AG08395 (cell line): ENCODE data around the gene GNB5.
"Not testable (repeated sequence)": the region's sequence is repeated elsewhere in the genome, so short reads cannot be mapped to it uniquely, and the experiment has no call there.

Experiments
- DNase-seq: peaks from one replicate; pipeline ENCODE4 v3.0.0; 2012; ENCODE audit warnings: mixed read lengths, low spot score

The GNB5 gene

DNA sequence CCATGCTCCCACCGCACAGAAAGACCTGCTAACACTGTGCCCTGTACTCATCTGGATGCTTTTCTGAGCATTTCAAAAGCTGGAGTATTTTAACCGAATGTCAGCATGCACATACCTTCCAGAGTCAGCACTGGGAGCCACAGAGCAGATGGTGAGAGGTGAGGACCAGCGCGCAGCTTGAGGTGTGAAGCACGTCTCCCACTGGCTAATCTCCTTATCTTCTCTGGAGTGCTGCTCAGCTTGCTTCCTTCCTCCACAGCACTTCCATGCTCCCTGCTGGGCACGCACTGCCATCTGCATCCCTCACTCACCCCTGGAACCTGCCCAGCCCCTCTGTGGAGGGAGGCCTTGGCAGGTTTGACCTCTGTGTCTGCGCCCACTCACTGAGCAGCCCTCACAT lies at the start of gene GNB5:
TSS of gene GNB5 (minus strand) at position 186 of the 400 bp plus-strand sequence. CDS start 6,716 bp downstream, outside the sequence.
- DNase-seq, result no peak

- DNase-seq, result no peak
Observed at GRCh38 chr15:52240166-52240565, 49.0 kb upstream of the GNB5 start.

GRCh38 chr15:52238989-52239525 lies 47.9 kb upstream of the GNB5 start:
- not testable (repeated sequence) for DNase-seq

GRCh38 chr15:52238149-52238548 lies 47.0 kb upstream of the GNB5 start:
- no peak for DNase-seq

DNA sequence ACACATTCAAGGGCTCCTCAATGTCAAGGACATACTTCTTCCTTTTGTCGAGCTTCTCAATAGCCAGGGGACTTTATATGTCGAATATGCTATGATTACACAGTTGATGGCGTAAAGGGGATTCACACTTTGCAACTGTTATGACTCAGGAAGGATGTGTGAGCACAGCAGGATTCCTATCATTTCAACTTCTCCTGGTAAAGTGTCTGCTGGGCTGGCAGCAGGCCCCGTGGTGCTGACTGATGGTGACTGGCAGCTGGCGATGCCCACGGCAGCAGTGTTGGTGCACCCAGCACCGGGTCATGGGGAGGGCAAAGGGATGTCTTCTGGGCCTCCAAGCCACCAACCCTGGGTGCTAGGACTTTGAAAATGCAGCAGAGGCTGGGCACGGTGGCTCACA lies 44.8 kb upstream of the GNB5 start:
- DNase-seq, result peak; percentile 15

GRCh38 chr15:52234596-52235541 lies 43.7 kb upstream of the GNB5 start:
- no peak for DNase-seq

GRCh38 chr15:52233405-52233804 lies 42.2 kb upstream of the GNB5 start:
- peak; percentile 29 for DNase-seq

GRCh38 chr15:52232327-52232726 lies 41.1 kb upstream of the GNB5 start:
- DNase-seq, result no peak

DNA sequence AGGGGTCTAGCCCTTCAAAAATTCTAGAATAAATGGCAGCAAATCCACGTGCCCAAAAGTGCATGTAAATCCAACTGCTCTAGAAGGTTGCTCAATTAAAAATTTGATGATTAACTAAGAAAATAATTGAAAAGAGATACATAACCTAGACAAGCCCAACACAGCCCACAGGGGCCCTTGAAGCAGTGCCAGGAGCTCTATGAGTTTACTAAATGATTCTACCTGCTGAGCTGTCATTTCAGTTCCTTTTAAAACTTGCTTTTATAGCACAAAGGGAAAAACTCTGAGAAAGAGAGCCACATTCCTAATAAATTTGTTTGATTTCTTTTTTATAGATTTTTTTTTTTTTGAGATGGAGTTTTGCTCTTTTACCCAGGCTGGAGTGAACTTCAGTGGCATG lies 38.9 kb upstream of the GNB5 start:
- no peak for DNase-seq

DNA sequence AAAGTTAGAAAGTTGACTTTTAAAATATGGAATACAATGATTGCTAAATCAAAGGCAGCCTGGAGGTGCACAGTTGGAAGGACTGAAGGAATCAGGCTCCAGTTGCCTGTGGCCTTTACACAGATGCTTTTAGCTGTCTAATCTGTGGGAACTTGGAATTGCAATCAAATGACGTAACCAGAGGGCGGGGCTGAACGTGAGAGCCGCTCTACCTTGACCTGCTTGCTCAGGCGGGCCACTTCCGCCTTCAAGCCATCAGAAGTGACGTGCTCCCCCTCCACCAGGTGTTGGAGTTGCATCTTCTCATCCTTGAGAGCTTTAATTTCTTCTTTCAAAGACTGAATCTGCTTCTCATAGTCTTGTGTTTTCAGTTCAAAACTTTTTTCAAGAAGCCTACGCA lies 37.7 kb upstream of the GNB5 start:
- DNase-seq, result no peak

DNA sequence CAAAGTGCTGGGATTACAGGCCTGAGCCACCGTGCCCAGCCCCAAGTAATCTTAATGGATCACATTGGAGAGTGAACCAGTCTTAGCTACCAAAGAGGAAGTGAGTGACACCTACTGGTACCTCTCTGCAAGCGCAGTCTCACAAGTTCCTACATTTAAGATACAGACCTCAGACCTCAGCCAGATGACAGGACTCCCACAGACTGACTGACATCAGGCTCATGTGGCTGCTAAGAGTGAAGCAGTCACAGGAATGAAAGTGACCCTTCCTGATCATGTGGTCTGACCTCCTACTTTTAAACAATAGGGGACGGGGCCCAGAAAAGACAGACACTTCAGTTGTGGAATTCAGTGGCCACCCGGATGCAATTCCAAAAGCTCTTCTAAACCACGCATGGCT lies 36.3 kb upstream of the GNB5 start:
- DNase-seq, result peak; percentile 84

DNA sequence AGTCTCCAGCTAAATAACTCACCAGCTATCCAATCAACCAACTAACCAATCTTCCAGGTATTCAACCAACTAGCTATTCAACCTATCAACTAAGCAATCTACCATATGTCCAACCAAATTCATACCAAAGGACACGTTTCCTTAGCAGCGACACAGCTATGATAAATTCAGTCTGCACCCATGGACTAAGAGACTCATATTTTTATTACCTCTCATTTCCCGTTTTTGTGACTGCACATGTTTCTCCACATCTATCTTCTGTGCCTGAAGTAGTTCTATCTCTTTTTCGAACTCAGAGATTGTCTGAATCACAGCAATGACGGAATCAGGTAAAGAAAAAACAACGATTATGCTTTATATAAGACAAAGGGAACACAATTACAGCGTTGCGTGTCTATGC lies 34.0 kb upstream of the GNB5 start:
- DNase-seq, result no peak

GRCh38 chr15:52224211-52224610 lies 33.0 kb upstream of the GNB5 start:
- no peak for DNase-seq

GRCh38 chr15:52221730-52222129 lies 30.5 kb upstream of the GNB5 start:
- DNase-seq, result no peak

GRCh38 chr15:52220937-52221660 lies 29.9 kb upstream of the GNB5 start:
- DNase-seq, result no peak

GRCh38 chr15:52220251-52220650 lies 29.1 kb upstream of the GNB5 start:
- DNase-seq, result no peak

GRCh38 chr15:52218816-52219215 lies 27.6 kb upstream of the GNB5 start:
- no peak for DNase-seq

- DNase-seq, result no peak
Observed at GRCh38 chr15:52218371-52218770, 27.2 kb upstream of the GNB5 start.

DNA sequence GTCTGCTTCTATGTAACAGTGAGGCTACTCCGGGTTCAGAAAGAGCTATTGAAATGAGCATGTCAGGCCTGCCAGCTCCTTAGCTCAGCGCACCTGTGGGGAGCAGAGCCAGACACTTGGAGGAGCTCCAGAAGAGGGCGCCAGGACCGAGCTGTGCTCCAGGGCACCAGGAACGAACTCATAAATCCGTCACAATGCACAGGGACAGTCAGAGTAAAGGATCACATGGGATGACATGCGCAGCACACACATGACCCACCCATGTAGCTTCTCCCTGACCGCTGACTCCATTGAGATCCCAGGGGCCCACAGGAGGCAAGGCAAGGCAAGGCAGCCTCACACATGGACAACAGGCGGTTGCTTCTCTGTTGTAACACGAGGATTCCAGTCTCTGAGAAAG lies 26.0 kb upstream of the GNB5 start:
- DNase-seq, result no peak

DNA sequence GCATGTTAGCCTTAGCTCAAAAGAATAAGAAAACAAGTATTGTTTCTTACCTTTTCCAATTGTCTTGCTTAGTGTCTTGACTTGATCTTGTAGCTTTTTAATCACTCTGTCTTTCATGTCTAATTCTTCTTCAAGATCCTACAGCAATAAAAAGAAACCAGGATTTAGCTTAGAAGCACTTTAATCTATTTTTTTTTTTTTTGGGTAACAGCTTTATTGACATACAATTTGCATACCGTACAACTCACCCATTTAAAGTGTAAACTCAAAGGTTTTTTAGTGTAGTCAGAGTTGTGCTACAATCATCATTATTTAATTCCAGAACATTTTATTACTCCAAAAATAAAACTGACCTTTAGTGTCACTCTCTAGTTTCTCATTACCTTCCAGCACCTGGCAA lies 23.4 kb upstream of the GNB5 start:
- no peak for DNase-seq

- no peak for DNase-seq
Observed at GRCh38 chr15:52213206-52213605, 22.0 kb upstream of the GNB5 start.

DNA sequence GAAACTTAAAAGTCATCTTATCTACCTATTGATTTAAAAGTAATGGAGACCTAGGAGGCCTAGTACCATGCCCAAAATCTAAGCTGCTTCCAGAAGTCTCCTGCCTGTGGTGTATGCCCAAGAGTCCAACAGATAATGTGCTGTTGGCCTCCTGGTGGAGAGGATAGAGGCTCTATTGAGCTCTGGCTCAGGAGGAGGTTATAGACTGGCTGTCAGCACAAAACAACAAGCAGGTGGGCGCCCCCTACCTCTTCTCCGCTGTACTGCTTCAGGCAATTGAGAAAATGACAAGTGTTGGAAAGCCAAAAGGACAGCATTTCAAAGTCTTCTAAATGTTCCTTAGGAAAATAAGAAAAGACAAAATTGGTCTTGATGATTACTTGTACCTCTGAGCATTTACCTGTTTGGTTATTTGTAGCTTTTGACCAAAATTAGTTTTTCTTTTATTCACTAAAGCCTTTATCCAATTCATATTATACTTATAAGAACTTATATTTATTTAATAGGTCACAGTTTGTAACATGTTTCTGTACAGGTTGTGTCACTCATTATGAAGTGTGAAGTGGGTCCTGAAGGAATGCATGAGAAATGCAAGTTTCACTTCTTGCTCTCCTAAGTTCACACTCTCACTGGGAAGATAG lies 17.2 kb upstream of the GNB5 start:
- DNase-seq, result peak; percentile 83
